GM12878 (cell line): ENCODE data around the gene MYBPC1. TPM values are rescaled to one million over a fixed set of nuclear protein-coding genes. Genes with fewer than 3 reads are reported as not detected.

Experiments
- ATAC-seq: fragments of 200-7000 bp; cut with Tn5 transposase; 3 replicates; pipeline ENCODE4 v1.9.1; 2020; ENCODE audit warnings: mild to moderate bottlenecking, moderate library complexity
- BruUV-seq: library from RNA; stranded (reverse); fragments of 400-500 nt; replicated peaks from 2 replicates; lab custom pipeline; 2021; lab: Mats Ljungman, UMichigan
- CTCF ChIA-PET: fragments of 300-600 bp; sonication (Branson Sonifier 250); formaldehyde crosslinking; extraction: SDS; loops from one replicate; lab custom pipeline; 2021; ENCODE audit warnings: inconsistent platforms; lab: Yijun Ruan, JAX
- POLR2A ChIA-PET: fragments of 350-600 bp; formaldehyde crosslinking; extraction: SDS; loops from one replicate; lab custom pipeline; 2021; ENCODE audit warnings: inconsistent platforms; lab: Charles Lee
- RAD21 ChIA-PET: fragments of 300-600 bp; sonication (Branson Sonifier 250); formaldehyde crosslinking; loops from one replicate; lab custom pipeline; 2023; ENCODE audit warnings: antibody characterized with exemption; ENCODE audit not compliant: unreplicated experiment; lab: Charles Lee
- SMC1A ChIA-PET: fragments of 300-600 bp; sonication (Branson Sonifier 250); formaldehyde crosslinking; loops from one replicate; lab custom pipeline; 2023; ENCODE audit not compliant: unreplicated experiment, uncharacterized antibody; lab: Charles Lee
- DNase-seq: peaks from one replicate; pipeline ENCODE4 v3.0.0-alpha.2; 2011; ENCODE audit warnings: low read depth, low spot score
- FAIRE-seq: peaks from 3 replicates; lab custom pipeline; 2011; peaks lifted over from hg19 to GRCh38; lab: Jason Lieb, UNC
- H2AFZ ChIP-seq: 2 replicates; pipeline ENCODE4 v1.6.0; 2011; ENCODE audit warnings: low read depth, low read length, control low read depth; ENCODE audit not compliant: control insufficient read depth
- H3K27ac ChIP-seq: 2 replicates; pipeline ENCODE4 v1.5.1; 2011; ENCODE audit warnings: control low read depth; ENCODE audit not compliant: control insufficient read depth, insufficient read depth
- H3K27me3 ChIP-seq, 2 experiments: replicated peaks in 1 of 2; 2 replicates each; pipeline versions ENCODE4 v1.6.0 to v1.6.1; 2011; ENCODE audit warnings: low read length in 1 of 2; ENCODE audit not compliant: control insufficient read depth in 2 of 2, insufficient read depth in 2 of 2
- H3K36me3 ChIP-seq, 2 experiments: 2 replicates each; pipeline ENCODE4 v1.5.1; 2011; ENCODE audit warnings: low read length in 1 of 2; ENCODE audit not compliant: control insufficient read depth in 2 of 2, insufficient read depth in 2 of 2
- H3K4me1 ChIP-seq: 2 replicates; pipeline ENCODE4 v1.6.1; 2011; ENCODE audit warnings: mild to moderate bottlenecking, low read length, moderate library complexity, mixed read lengths; ENCODE audit not compliant: control insufficient read depth, insufficient read depth
- H3K4me2 ChIP-seq: 2 replicates; pipeline ENCODE4 v1.6.0; 2011; ENCODE audit warnings: control low read depth; ENCODE audit not compliant: control insufficient read depth, insufficient read depth
- H3K4me3 ChIP-seq: fragments of 200-600 bp; sonication (generic); 2 replicates; pipeline ENCODE4 v1.5.1; 2016
- H3K79me2 ChIP-seq: 2 replicates; pipeline ENCODE4 v1.6.0; 2011; ENCODE audit warnings: low read length; ENCODE audit not compliant: control insufficient read depth, insufficient read depth
- H3K9ac ChIP-seq: 2 replicates; pipeline ENCODE4 v1.8.0; 2011; ENCODE audit warnings: low read length, control low read depth, mixed read lengths; ENCODE audit not compliant: control insufficient read depth, insufficient read depth
- H3K9me3 ChIP-seq: replicated peaks from 3 replicates; pipeline ENCODE4 v1.5.1; 2011; ENCODE audit warnings: mild to moderate bottlenecking, low read length; ENCODE audit not compliant: control insufficient read depth, insufficient read depth
- H4K20me1 ChIP-seq: 2 replicates; pipeline ENCODE4 v1.6.0; 2011; ENCODE audit not compliant: control insufficient read depth, insufficient read depth
- ASH2L ChIP-seq: fragments of 300-600, 200-600 bp; sonication (generic); IDR thresholded peaks from 2 replicates; pipeline ENCODE4 v1.6.1; 2017; ENCODE audit warnings: low read depth, mild to moderate bottlenecking, borderline replicate concordance
- BRCA1 ChIP-seq: IDR thresholded peaks from 2 replicates; pipeline ENCODE4 v1.6.1; 2011; ENCODE audit warnings: low read depth, low read length, improper control_type of control experiment
- CREM ChIP-seq: IDR thresholded peaks from 2 replicates; pipeline ENCODE4 v1.6.1; 2014; ENCODE audit warnings: antibody characterized with exemption, low read depth
- DPF2 ChIP-seq: fragments of 450-650 bp; IDR thresholded peaks from 2 replicates; pipeline ENCODE4 v1.6.1; 2017; ENCODE audit warnings: mild to moderate bottlenecking
- FOXK2 ChIP-seq: fragments of 450-650 bp; IDR thresholded peaks from 2 replicates; pipeline ENCODE4 v1.6.1; 2017; ENCODE audit warnings: mild to moderate bottlenecking, moderate library complexity
- GATAD2B ChIP-seq: fragments of 450-650 bp; conservative IDR thresholded peaks from 2 replicates; pipeline ENCODE4 v1.6.1; 2017; ENCODE audit warnings: low read depth, mild to moderate bottlenecking, moderate library complexity
- MEF2B ChIP-seq: fragments of 450-650 bp; IDR thresholded peaks from 2 replicates; pipeline ENCODE4 v1.6.1; 2018; ENCODE audit warnings: mild to moderate bottlenecking, moderate library complexity; ENCODE audit not compliant: partially characterized antibody, poor library complexity, severe bottlenecking
- PAX5 ChIP-seq: IDR thresholded peaks from 2 replicates; pipeline ENCODE4 v1.6.1; 2011; ENCODE audit warnings: low read depth, low read length, borderline replicate concordance
- PBX3 ChIP-seq: IDR thresholded peaks from 2 replicates; pipeline ENCODE4 v1.6.1; 2011; ENCODE audit warnings: mild to moderate bottlenecking, low read depth, low read length, moderate library complexity; ENCODE audit not compliant: insufficient replicate concordance
- RAD21 ChIP-seq: IDR thresholded peaks from 2 replicates; pipeline ENCODE4 v1.6.1; 2011; ENCODE audit warnings: mild to moderate bottlenecking, low read depth, low read length, moderate library complexity; ENCODE audit not compliant: insufficient read depth
- SIN3A ChIP-seq: IDR thresholded peaks from 2 replicates; pipeline ENCODE4 v1.6.1; 2012; ENCODE audit warnings: low read depth, low read length, improper control_type of control experiment
- TARDBP ChIP-seq: IDR thresholded peaks from 2 replicates; pipeline ENCODE4 v1.6.1; 2016; ENCODE audit warnings: borderline replicate concordance
- WGBS: methylation state at CpG from one replicate; pipeline ENCODE4 v1.1.6; 2016; ENCODE audit warnings: low lambda C conversion rate; ENCODE audit not compliant: insufficient replicate concordance, insufficient coverage; ENCODE audit errors: missing lambda C conversion rate; 5-methylcytosine and 5-hydroxymethylcytosine counted together
- in situ Hi-C: fragments of 300-500 bp; cut with MboI; formaldehyde crosslinking; loops from 9 replicates; pipeline ENCODE4 v1.14.3; 2018; ENCODE audit warnings: mixed read lengths
- intact Hi-C: fragments of 100-400 bp; cut with micrococcal nuclease; formaldehyde crosslinking; loops from one replicate; pipeline ENCODE4 v1.14.2; 2022; ENCODE audit not compliant: unreplicated experiment
- polyA plus RNA-seq, 11 experiments: library from polyadenylated mRNA; depleted of rRNA in 4 of 11; unstranded in 6 of 11; stranded (reverse) in 5 of 11; fragments of >200 nt; fragmentation: Nextera tagmentation in 4 of 11; fragmentation: Illumina TruSeq in 1 of 11; extraction: Ambion mirVana in 4 of 11; extraction: Trizol in 1 of 11; gene quantifications; 1 replicate in 1 of 11; 2 replicates in 10 of 11; pipeline versions ENCODE4 v1.2.1 to v1.2.3, GENCODE V29; 2011 to 2016; ENCODE audit warnings: inconsistent platforms in 2 of 11, missing spikeins in 2 of 11, low read depth in 1 of 11
- total RNA-seq, 4 experiments: library from RNA; depleted of rRNA in 3 of 4; stranded (reverse); fragments of >200 nt in 3 of 4; fragmentation: Illumina TruSeq in 1 of 4; extraction: Trizol in 1 of 4; gene quantifications; 2 replicates each; pipeline versions ENCODE4 v1.2.1 to v1.2.3, GENCODE V29; 2013 to 2021
- TF ChIP-seq, protein P1 (sequence below): fragments of 450-650 bp; formaldehyde crosslinking; IDR thresholded peaks from 2 replicates; pipeline ENCODE4 v1.4.0; 2020; ENCODE audit warnings: mild to moderate bottlenecking, moderate library complexity
- TF ChIP-seq, protein P2 (sequence below): IDR thresholded peaks from 2 replicates; pipeline ENCODE4 v1.6.1; 2011; ENCODE audit warnings: borderline replicate concordance, low read depth, mild to moderate bottlenecking, moderate library complexity, mixed read lengths, low read length; ENCODE audit not compliant: insufficient read depth; ENCODE audit errors: extremely low read length
- TF ChIP-seq, protein P3 (sequence below): fragments of 450-650 bp; IDR thresholded peaks from 2 replicates; pipeline ENCODE4 v1.6.1; 2017; ENCODE audit warnings: mild to moderate bottlenecking, low read depth, inconsistent platforms; ENCODE audit not compliant: poor library complexity, severe bottlenecking
- TF ChIP-seq, protein P4 (sequence below): fragments of 450-650 bp; IDR thresholded peaks from 2 replicates; pipeline ENCODE4 v1.6.1; 2014; ENCODE audit warnings: mild to moderate bottlenecking

The MYBPC1 gene
- total and polyA plus RNA-seq, 10 of the 15 experiments (the other 5 are each of a cell fraction or from before 2014, with no cell fraction given), result not detected

GRCh38 chr12:101582937-101583336 lies 11.8 kb upstream of the MYBPC1 start:
- Histone ChIP-seq H3K36me3 (no peaks in the 10 kb centered on the region), H2AFZ (no peak overlapping the region), H3K27ac (no peak overlapping the region), H3K9ac (no peak overlapping the region), H4K20me1 (no peaks in the 10 kb centered on the region), H3K4me1 (no peaks in the 10 kb centered on the region), H3K9me3 (no peaks in the 10 kb centered on the region), H3K27me3 (peaks cover 0 to 2% of the 10 kb centered on the region in 2 experiments; a peak in 1 of 4 replicates)
- ATAC-seq (no peak), DNase-seq (no peak)
- WGBS, result 0% methylated on average over 1 of the region's 1 CpG
- in situ Hi-C loops, result no loop called here
- intact Hi-C loops, result no loop called here
- TF ChIP-seq RAD21 (no peak), DPF2 (no peak), BRCA1 (no peak), TARDBP (no peak), FOXK2 (no peak), CREM (no peak), SIN3A (no peak), ASH2L (no peak), MEF2B (no peak), GATAD2B (no peak), PBX3 (no peak), PAX5 (no peak)
- TF ChIP-seq, protein P1, sequence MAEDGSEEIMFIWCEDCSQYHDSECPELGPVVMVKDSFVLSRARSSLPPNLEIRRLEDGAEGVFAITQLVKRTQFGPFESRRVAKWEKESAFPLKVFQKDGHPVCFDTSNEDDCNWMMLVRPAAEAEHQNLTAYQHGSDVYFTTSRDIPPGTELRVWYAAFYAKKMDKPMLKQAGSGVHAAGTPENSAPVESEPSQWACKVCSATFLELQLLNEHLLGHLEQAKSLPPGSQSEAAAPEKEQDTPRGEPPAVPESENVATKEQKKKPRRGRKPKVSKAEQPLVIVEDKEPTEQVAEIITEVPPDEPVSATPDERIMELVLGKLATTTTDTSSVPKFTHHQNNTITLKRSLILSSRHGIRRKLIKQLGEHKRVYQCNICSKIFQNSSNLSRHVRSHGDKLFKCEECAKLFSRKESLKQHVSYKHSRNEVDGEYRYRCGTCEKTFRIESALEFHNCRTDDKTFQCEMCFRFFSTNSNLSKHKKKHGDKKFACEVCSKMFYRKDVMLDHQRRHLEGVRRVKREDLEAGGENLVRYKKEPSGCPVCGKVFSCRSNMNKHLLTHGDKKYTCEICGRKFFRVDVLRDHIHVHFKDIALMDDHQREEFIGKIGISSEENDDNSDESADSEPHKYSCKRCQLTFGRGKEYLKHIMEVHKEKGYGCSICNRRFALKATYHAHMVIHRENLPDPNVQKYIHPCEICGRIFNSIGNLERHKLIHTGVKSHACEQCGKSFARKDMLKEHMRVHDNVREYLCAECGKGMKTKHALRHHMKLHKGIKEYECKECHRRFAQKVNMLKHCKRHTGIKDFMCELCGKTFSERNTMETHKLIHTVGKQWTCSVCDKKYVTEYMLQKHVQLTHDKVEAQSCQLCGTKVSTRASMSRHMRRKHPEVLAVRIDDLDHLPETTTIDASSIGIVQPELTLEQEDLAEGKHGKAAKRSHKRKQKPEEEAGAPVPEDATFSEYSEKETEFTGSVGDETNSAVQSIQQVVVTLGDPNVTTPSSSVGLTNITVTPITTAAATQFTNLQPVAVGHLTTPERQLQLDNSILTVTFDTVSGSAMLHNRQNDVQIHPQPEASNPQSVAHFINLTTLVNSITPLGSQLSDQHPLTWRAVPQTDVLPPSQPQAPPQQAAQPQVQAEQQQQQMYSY (CRISPR knock-in tag), result no peak
- TF ChIP-seq, protein P2, sequence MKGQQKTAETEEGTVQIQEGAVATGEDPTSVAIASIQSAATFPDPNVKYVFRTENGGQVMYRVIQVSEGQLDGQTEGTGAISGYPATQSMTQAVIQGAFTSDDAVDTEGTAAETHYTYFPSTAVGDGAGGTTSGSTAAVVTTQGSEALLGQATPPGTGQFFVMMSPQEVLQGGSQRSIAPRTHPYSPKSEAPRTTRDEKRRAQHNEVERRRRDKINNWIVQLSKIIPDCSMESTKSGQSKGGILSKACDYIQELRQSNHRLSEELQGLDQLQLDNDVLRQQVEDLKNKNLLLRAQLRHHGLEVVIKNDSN, result no peak
- TF ChIP-seq, protein P3, sequence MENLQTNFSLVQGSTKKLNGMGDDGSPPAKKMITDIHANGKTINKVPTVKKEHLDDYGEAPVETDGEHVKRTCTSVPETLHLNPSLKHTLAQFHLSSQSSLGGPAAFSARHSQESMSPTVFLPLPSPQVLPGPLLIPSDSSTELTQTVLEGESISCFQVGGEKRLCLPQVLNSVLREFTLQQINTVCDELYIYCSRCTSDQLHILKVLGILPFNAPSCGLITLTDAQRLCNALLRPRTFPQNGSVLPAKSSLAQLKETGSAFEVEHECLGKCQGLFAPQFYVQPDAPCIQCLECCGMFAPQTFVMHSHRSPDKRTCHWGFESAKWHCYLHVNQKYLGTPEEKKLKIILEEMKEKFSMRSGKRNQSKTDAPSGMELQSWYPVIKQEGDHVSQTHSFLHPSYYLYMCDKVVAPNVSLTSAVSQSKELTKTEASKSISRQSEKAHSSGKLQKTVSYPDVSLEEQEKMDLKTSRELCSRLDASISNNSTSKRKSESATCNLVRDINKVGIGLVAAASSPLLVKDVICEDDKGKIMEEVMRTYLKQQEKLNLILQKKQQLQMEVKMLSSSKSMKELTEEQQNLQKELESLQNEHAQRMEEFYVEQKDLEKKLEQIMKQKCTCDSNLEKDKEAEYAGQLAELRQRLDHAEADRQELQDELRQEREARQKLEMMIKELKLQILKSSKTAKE, result no peak
- TF ChIP-seq, protein P4, sequence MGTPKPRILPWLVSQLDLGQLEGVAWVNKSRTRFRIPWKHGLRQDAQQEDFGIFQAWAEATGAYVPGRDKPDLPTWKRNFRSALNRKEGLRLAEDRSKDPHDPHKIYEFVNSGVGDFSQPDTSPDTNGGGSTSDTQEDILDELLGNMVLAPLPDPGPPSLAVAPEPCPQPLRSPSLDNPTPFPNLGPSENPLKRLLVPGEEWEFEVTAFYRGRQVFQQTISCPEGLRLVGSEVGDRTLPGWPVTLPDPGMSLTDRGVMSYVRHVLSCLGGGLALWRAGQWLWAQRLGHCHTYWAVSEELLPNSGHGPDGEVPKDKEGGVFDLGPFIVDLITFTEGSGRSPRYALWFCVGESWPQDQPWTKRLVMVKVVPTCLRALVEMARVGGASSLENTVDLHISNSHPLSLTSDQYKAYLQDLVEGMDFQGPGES, result no peak
- TF ChIP-seq, all 136 proteins: peak for 0
- ChIA-PET POLR2A (no interaction called here), SMC1A (no interaction called here), CTCF (no interaction called here), RAD21 (no interaction called here)
- no peak overlapping the region for H3K4me3 ChIP-seq
- FAIRE-seq, result no peak
- H3K79me2 ChIP-seq, result no peaks in the 10 kb centered on the region
- no TSS peak for BruUV-seq
- H3K4me2 ChIP-seq, result no peak overlapping the region
